H1 (cell line): ENCODE measurements around the gene ADARB2. TPM values are rescaled to one million over a fixed set of nuclear protein-coding genes. Genes with fewer than 3 reads are reported as not detected.

Source experiments
- polyA plus RNA-seq, 7 experiments: library from polyadenylated mRNA; depleted of rRNA in 3 of 7; stranded (reverse) in 5 of 7; unstranded in 2 of 7; fragments of >200 nt in 5 of 7; fragments of 200-250 nt in 2 of 7; gene quantifications; 1 replicate in 5 of 7; 2 replicates in 1 of 7; 4 replicates in 1 of 7; pipeline versions ENCODE4 v1.2.1 to v1.2.3, GENCODE V29; 2011 to 2013; ENCODE audit warnings: missing spikeins in 2 of 7, mixed read lengths in 2 of 7
- total RNA-seq: library from RNA; stranded (reverse); fragmentation: NEBNext Ultra II Directional; extraction: Animal tissue kit (Norgen Biotek cat#: 25700); gene quantifications from 2 replicates; pipeline ENCODE4 v1.2.1, GENCODE V29; 2021
- TF ChIP-seq, protein P1 (sequence below): fragments of 300-600 bp; sonication (generic); IDR thresholded peaks from 2 replicates; pipeline ENCODE4 v1.7.1; 2012; ENCODE audit warnings: low read length, moderate library complexity, mild to moderate bottlenecking, inconsistent platforms; ENCODE audit not compliant: insufficient replicate concordance

Gene ADARB2
- total and polyA plus RNA-seq, 2 of the 8 experiments (the other 6 are each of a cell fraction or from before 2014, with no cell fraction given): 2.2 to 2.8 TPM

DNA sequence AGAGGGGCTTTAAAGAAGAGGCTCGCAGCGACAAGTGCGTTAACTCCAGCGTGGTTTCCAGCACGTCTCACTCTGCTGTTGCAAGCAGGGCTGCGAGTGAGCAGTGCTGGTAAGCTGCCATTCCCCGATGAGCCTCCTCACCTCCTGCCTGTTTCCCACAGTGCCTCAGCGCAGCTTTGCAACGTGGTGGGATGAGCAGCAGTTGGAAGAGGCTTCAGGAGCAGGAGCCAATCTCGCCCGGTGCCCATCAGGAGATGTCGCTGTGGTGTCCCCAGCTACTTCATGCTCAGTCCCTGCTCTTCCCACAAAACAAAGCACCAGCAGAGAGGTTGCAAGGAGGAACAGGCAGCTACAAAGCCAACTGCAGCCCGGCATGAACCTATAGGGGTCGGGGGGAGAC, 2.4 kb upstream of the ADARB2 start (continued):
- TF ChIP-seq, protein P1, sequence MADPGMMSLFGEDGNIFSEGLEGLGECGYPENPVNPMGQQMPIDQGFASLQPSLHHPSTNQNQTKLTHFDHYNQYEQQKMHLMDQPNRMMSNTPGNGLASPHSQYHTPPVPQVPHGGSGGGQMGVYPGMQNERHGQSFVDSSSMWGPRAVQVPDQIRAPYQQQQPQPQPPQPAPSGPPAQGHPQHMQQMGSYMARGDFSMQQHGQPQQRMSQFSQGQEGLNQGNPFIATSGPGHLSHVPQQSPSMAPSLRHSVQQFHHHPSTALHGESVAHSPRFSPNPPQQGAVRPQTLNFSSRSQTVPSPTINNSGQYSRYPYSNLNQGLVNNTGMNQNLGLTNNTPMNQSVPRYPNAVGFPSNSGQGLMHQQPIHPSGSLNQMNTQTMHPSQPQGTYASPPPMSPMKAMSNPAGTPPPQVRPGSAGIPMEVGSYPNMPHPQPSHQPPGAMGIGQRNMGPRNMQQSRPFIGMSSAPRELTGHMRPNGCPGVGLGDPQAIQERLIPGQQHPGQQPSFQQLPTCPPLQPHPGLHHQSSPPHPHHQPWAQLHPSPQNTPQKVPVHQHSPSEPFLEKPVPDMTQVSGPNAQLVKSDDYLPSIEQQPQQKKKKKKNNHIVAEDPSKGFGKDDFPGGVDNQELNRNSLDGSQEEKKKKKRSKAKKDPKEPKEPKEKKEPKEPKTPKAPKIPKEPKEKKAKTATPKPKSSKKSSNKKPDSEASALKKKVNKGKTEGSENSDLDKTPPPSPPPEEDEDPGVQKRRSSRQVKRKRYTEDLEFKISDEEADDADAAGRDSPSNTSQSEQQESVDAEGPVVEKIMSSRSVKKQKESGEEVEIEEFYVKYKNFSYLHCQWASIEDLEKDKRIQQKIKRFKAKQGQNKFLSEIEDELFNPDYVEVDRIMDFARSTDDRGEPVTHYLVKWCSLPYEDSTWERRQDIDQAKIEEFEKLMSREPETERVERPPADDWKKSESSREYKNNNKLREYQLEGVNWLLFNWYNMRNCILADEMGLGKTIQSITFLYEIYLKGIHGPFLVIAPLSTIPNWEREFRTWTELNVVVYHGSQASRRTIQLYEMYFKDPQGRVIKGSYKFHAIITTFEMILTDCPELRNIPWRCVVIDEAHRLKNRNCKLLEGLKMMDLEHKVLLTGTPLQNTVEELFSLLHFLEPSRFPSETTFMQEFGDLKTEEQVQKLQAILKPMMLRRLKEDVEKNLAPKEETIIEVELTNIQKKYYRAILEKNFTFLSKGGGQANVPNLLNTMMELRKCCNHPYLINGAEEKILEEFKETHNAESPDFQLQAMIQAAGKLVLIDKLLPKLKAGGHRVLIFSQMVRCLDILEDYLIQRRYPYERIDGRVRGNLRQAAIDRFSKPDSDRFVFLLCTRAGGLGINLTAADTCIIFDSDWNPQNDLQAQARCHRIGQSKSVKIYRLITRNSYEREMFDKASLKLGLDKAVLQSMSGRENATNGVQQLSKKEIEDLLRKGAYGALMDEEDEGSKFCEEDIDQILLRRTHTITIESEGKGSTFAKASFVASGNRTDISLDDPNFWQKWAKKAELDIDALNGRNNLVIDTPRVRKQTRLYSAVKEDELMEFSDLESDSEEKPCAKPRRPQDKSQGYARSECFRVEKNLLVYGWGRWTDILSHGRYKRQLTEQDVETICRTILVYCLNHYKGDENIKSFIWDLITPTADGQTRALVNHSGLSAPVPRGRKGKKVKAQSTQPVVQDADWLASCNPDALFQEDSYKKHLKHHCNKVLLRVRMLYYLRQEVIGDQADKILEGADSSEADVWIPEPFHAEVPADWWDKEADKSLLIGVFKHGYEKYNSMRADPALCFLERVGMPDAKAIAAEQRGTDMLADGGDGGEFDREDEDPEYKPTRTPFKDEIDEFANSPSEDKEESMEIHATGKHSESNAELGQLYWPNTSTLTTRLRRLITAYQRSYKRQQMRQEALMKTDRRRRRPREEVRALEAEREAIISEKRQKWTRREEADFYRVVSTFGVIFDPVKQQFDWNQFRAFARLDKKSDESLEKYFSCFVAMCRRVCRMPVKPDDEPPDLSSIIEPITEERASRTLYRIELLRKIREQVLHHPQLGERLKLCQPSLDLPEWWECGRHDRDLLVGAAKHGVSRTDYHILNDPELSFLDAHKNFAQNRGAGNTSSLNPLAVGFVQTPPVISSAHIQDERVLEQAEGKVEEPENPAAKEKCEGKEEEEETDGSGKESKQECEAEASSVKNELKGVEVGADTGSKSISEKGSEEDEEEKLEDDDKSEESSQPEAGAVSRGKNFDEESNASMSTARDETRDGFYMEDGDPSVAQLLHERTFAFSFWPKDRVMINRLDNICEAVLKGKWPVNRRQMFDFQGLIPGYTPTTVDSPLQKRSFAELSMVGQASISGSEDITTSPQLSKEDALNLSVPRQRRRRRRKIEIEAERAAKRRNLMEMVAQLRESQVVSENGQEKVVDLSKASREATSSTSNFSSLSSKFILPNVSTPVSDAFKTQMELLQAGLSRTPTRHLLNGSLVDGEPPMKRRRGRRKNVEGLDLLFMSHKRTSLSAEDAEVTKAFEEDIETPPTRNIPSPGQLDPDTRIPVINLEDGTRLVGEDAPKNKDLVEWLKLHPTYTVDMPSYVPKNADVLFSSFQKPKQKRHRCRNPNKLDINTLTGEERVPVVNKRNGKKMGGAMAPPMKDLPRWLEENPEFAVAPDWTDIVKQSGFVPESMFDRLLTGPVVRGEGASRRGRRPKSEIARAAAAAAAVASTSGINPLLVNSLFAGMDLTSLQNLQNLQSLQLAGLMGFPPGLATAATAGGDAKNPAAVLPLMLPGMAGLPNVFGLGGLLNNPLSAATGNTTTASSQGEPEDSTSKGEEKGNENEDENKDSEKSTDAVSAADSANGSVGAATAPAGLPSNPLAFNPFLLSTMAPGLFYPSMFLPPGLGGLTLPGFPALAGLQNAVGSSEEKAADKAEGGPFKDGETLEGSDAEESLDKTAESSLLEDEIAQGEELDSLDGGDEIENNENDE: no peak
- TF ChIP-seq, all 59 proteins: peak for 2
